B cell (primary cell): Measurements from ENCODE around the gene TARS2.

Experiments
- EZH2 ChIP-seq: IDR thresholded peaks from 2 replicates; pipeline ENCODE4 v1.6.1; 2012; ENCODE audit warnings: borderline replicate concordance, low read depth, mild to moderate bottlenecking, moderate library complexity, low read length; ENCODE audit not compliant: insufficient read depth, poor library complexity, severe bottlenecking
- TF ChIP-seq, protein P1 (sequence below): fragments of 200-600 bp; IDR thresholded peaks from one replicate; pipeline ENCODE4 v1.8.0; 2022; ENCODE audit warnings: antibody characterized with exemption, mild to moderate bottlenecking

DNA sequence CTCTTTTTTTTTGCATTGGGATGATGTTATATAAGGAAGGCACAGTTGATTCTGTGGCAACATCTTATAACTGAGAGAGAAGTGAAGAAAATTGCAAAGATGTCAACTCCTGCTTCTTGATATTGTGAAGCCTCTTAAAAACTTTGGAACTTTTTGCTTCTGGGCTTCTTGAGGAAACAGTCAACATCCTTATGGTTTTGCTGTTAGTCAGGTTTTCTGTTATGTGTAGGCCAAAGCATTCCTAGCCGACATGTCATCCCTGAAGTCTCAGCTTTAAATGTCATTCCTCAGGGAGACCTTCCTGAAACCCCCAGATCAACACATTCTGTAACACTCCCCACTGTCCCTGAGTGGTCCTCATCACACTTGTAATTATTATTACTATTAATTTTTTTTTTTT, 41.0 kb downstream of the TARS2 start:
- TF ChIP-seq, protein P1, sequence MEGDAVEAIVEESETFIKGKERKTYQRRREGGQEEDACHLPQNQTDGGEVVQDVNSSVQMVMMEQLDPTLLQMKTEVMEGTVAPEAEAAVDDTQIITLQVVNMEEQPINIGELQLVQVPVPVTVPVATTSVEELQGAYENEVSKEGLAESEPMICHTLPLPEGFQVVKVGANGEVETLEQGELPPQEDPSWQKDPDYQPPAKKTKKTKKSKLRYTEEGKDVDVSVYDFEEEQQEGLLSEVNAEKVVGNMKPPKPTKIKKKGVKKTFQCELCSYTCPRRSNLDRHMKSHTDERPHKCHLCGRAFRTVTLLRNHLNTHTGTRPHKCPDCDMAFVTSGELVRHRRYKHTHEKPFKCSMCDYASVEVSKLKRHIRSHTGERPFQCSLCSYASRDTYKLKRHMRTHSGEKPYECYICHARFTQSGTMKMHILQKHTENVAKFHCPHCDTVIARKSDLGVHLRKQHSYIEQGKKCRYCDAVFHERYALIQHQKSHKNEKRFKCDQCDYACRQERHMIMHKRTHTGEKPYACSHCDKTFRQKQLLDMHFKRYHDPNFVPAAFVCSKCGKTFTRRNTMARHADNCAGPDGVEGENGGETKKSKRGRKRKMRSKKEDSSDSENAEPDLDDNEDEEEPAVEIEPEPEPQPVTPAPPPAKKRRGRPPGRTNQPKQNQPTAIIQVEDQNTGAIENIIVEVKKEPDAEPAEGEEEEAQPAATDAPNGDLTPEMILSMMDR, result no peak
- no peak for TF ChIP-seq EZH2
